Activated T-cell treated with anti-CD3 and anti-CD28 coated beads for 4 hours (primary cell): Measurements from ENCODE around the gene KLKB1.
"Not testable (repeated sequence)": the region's sequence is repeated elsewhere in the genome, so short reads cannot be mapped to it uniquely, and the experiment has no call there.

Experiments used
- DNase-seq: peaks from one replicate; pipeline ENCODE4 v3.0.0-alpha.2; 2020

KLKB1 gene

GRCh38 chr4:186227744-186228513 lies 622 bp downstream of the KLKB1 start:
- no peak for DNase-seq

DNA sequence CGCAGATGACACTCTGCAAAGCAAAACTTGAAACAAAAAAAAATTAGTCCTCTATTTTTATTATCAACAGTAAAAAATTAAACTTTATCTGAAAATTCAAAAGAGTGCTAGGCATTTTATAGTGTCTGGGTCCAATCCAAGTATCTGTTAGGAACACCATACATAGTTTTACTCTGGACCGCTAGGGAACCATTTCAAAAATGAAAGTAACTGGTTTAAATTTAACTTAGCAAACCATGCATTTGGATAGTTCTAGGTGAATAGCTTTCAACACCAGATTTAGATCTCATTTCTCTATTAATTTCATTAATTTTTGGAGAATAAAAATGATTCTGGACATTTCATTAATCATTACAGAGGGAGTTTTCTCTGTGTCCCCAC lies 1.2 kb downstream of the KLKB1 start:
- no peak for DNase-seq

GRCh38 chr4:186234367-186234766 lies 7.1 kb downstream of the KLKB1 start:
- no peak for DNase-seq

- DNase-seq, result no peak
These were observed 8.8 kb downstream of the KLKB1 start for GRCh38 chr4:186236126-186236525.

- no peak for DNase-seq
These were observed 13.1 kb downstream of the KLKB1 start for GRCh38 chr4:186240452-186240847.

GRCh38 chr4:186240848-186241491 lies 13.7 kb downstream of the KLKB1 start:
- DNase-seq, result no peak

DNA sequence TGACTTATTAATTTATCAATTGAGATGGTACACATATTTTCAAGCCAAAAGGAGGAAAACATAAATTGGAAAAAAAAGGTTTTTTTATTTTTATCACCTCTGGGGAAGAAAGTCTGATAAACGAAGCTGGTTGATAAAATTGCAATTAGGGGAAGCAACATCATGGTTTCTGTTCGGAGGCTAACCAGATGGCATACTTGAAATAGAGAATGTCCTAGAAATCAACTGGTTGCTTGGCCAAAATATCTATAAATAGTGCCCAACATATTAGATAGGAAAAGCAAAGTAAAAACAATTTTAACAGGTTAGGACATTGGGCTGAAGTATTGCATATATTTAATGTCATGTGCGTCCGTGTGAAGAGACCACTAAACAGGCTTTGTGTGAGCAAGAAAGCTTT lies 14.3 kb downstream of the KLKB1 start:
- DNase-seq, result no peak

GRCh38 chr4:186242031-186242430 lies 14.7 kb downstream of the KLKB1 start:
- not testable (repeated sequence) for DNase-seq

DNA sequence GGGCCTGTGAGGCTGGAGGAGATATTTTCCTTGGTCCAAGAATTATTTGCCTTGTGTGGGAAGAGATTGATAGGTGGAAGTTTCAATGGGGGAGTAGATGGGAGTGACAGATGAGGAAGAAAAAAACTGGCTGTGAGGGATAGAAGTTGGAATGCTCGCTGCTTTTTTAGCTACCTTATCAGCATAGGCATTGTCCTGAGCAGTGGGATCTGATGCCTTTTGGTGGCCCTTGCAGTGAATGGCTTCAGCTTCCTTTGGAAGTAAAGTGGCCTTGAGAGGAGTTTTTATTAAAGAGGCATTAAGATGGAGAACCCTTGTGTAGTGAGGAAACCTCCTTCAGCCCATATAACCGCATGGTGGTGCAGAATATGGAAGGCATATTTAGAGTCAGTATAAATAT lies 16.0 kb downstream of the KLKB1 start:
- no peak for DNase-seq

- DNase-seq, result no peak
These were observed 17.5 kb downstream of the KLKB1 start for GRCh38 chr4:186244835-186245234.

GRCh38 chr4:186247062-186247752 lies 19.9 kb downstream of the KLKB1 start:
- not testable (repeated sequence) for DNase-seq

GRCh38 chr4:186248643-186249042 lies 21.3 kb downstream of the KLKB1 start:
- DNase-seq, result no peak

GRCh38 chr4:186249785-186250754 lies 22.8 kb downstream of the KLKB1 start:
- no peak for DNase-seq

DNA sequence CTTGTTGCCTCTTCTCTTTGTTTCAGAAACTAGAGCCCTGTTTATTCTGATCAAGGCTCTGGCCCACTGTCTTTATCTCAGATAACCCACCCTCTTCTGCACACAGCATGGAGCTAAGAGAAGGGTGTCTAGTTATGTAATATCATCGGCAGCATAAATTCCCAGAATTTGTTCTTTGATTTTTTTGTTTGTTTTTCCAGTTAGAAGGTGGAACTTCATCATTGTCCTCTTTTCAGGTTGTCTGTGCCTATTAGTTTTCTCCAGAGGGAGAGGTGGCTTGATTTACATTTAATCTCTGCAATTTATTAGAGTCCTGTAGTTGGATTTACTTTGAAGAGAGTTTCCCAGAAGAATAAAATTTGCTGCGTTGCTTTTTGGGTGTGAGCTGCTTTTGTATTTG lies 23.5 kb downstream of the KLKB1 start:
- no peak for DNase-seq

GRCh38 chr4:186255122-186255521 lies 27.8 kb downstream of the KLKB1 start:
- no peak for DNase-seq

- no peak for DNase-seq
These were observed 31.0 kb downstream of the KLKB1 start for GRCh38 chr4:186258216-186258811.

- no peak for DNase-seq
These were observed 32.8 kb downstream of the KLKB1 start for GRCh38 chr4:186260117-186260503.

- no peak for DNase-seq
These were observed 33.5 kb downstream of the KLKB1 start for GRCh38 chr4:186260504-186261448.

DNA sequence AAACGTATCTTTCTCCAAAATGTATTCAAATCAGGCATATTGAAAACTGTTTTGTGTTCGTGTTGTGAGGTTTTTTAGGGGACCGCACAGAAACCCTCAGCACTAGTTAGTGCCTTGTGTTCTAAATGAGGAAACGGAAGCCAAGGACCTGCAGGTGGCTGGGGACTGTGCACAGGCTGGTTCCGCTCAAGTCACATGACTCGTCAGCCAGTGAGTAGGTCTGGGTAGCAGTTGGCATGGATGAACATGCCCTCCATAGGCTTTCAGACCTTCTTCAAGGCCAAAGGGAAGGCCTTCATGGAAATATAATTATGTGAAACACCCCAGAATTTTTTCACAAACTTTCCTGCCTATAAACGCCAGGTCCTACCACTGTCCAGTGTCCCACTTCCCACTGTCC lies 37.4 kb downstream of the KLKB1 start:
- no peak for DNase-seq

- not testable (repeated sequence) for DNase-seq
These were observed 37.9 kb downstream of the KLKB1 start for GRCh38 chr4:186265250-186265649.
